ENCODE data around the gene CNTN1. TPM values are rescaled to one million over a fixed set of nuclear protein-coding genes. Genes with fewer than 3 reads are reported as not detected.

Gene CNTN1
- total and polyA plus RNA-seq, 2 of the 13 experiments (the other 11 are each of a cell fraction or from before 2014, with no cell fraction given), result 0.01 to 0.07 TPM

DNA sequence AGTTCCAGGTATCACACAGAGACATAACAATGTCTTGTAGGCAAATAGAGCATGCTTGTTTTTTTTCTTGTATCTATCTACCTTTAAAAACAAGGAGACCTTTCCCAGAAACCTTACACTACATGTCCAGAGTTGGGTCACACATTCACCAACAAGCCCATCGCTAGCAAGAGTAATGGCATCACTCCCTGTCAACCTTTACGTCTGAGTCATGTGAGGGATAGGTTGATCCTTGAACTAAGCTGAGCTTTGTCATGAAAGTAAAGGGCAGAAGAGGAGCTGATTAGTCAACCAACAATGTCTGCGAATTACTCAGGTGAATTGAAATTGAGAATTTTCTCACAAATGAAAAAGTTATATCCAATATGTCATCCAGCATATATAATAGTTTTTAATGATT, 219.4 kb downstream of the CNTN1 start:
- H2AFZ ChIP-seq (ENCODE audit: low read length), result no peak overlapping the region
- H3K9me3 ChIP-seq (ENCODE audit: low read length), result no peaks in the 10 kb centered on the region
- H3K4me1 ChIP-seq (ENCODE audit: insufficient read depth, low read length), result no peaks in the 10 kb centered on the region
- no peak overlapping the region for H3K4me3 ChIP-seq (replicated peaks in 1 of 3; ENCODE audit: insufficient read depth in 1 of 3, low read depth in 2 of 3, low read length in 3 of 3)
- no peaks in the 10 kb centered on the region for H3K79me2 ChIP-seq (ENCODE audit: insufficient read depth, low read length)
- TF ChIP-seq TEAD3 (CRISPR knock-in tag; optimal IDR thresholded peaks at IDR 0.05; ENCODE audit: borderline replicate concordance) (no peak), SATB2 (CRISPR knock-in tag; IDR thresholded peaks at IDR 0.05) (no peak), DMAP1 (CRISPR knock-in tag; IDR thresholded peaks at IDR 0.05) (no peak), ZNF800 (CRISPR knock-in tag; IDR thresholded peaks at IDR 0.05) (no peak), SMYD3 (CRISPR knock-in tag; IDR thresholded peaks at IDR 0.05) (no peak), ZNF333 (CRISPR knock-in tag; IDR thresholded peaks at IDR 0.05; ENCODE audit: borderline replicate concordance) (no peak), ZNF652 (CRISPR knock-in tag; IDR thresholded peaks at IDR 0.05; ENCODE audit: borderline replicate concordance, low read depth) (no peak), ZNF343 (CRISPR knock-in tag; IDR thresholded peaks at IDR 0.05) (no peak), ZBTB1 (CRISPR knock-in tag; IDR thresholded peaks at IDR 0.05; ENCODE audit: borderline replicate concordance) (no peak), ATF7-NPFF (CRISPR knock-in tag; IDR thresholded peaks at IDR 0.05; ENCODE audit: low read depth) (no peak), UBTF (CRISPR knock-in tag; IDR thresholded peaks at IDR 0.05) (no peak)
- TF ChIP-seq, protein P1, sequence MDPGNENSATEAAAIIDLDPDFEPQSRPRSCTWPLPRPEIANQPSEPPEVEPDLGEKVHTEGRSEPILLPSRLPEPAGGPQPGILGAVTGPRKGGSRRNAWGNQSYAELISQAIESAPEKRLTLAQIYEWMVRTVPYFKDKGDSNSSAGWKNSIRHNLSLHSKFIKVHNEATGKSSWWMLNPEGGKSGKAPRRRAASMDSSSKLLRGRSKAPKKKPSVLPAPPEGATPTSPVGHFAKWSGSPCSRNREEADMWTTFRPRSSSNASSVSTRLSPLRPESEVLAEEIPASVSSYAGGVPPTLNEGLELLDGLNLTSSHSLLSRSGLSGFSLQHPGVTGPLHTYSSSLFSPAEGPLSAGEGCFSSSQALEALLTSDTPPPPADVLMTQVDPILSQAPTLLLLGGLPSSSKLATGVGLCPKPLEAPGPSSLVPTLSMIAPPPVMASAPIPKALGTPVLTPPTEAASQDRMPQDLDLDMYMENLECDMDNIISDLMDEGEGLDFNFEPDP (CRISPR knock-in tag; conservative IDR thresholded peaks at IDR 0.05), result no peak
- TF ChIP-seq, protein P2, sequence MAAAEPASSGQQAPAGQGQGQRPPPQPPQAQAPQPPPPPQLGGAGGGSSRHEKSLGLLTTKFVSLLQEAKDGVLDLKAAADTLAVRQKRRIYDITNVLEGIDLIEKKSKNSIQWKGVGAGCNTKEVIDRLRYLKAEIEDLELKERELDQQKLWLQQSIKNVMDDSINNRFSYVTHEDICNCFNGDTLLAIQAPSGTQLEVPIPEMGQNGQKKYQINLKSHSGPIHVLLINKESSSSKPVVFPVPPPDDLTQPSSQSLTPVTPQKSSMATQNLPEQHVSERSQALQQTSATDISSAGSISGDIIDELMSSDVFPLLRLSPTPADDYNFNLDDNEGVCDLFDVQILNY (CRISPR knock-in tag; conservative IDR thresholded peaks at IDR 0.05), result no peak
- TF ChIP-seq, protein P3, sequence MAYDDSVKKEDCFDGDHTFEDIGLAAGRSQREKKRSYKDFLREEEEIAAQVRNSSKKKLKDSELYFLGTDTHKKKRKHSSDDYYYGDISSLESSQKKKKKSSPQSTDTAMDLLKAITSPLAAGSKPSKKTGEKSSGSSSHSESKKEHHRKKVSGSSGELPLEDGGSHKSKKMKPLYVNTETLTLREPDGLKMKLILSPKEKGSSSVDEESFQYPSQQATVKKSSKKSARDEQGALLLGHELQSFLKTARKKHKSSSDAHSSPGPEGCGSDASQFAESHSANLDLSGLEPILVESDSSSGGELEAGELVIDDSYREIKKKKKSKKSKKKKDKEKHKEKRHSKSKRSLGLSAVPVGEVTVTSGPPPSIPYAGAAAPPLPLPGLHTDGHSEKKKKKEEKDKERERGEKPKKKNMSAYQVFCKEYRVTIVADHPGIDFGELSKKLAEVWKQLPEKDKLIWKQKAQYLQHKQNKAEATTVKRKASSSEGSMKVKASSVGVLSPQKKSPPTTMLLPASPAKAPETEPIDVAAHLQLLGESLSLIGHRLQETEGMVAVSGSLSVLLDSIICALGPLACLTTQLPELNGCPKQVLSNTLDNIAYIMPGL (CRISPR knock-in tag; IDR thresholded peaks at IDR 0.05; ENCODE audit: borderline replicate concordance in 1 of 2, low read depth in 1 of 2), result no peak
- TF ChIP-seq, protein P4, sequence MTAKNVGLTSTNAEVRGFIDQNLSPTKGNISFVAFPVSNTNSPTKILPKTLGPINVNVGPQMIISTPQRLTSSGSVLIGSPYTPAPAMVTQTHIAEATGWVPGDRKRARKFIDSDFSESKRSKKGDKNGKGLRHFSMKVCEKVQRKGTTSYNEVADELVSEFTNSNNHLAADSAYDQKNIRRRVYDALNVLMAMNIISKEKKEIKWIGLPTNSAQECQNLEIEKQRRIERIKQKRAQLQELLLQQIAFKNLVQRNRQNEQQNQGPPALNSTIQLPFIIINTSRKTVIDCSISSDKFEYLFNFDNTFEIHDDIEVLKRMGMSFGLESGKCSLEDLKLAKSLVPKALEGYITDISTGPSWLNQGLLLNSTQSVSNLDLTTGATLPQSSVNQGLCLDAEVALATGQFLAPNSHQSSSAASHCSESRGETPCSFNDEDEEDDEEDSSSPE (CRISPR knock-in tag; IDR thresholded peaks at IDR 0.05), result no peak
- ChIA-PET POLR2A (no interaction called here), CTCF (ENCODE audit: low intra/inter-chr PET ratio, low total read pairs) (no interaction called here)
- BruUV-seq (replicated peaks), result no TSS peak
- ATAC-seq (no peak), DNase-seq (ENCODE audit: low spot score) (no peak), FAIRE-seq (no peak)
- no peaks in the 10 kb centered on the region for H3K36me3 ChIP-seq (replicated peaks in 1 of 2; ENCODE audit: control insufficient read depth in 1 of 2, insufficient read depth in 2 of 2, low read length in 2 of 2)
- H3K27me3 ChIP-seq (ENCODE audit: control insufficient read depth in 1 of 2, insufficient read depth in 2 of 2, low read length in 2 of 2), result no peaks in the 10 kb centered on the region
- 5% methylated on average over 3 of the region's 3 CpGs for WGBS (ENCODE audit: low lambda C conversion rate)
- no peak overlapping the region for H3K9ac ChIP-seq (ENCODE audit: insufficient read depth, low read depth, low read length)
- H3K27ac ChIP-seq (ENCODE audit: extremely low read length, insufficient read depth, low read length), result no peak overlapping the region
- no peak overlapping the region for H3K4me2 ChIP-seq (ENCODE audit: low read depth, low read length)
- H4K20me1 ChIP-seq (ENCODE audit: insufficient read depth, low read length), result no peaks in the 10 kb centered on the region
- intact Hi-C loops (cut with micrococcal nuclease; ENCODE audit: unreplicated experiment), result no loop called here
- in situ Hi-C loops (cut with HindIII; ENCODE audit: extremely low pct_ligation_motif_present, low pct_unique_long_range_greater_than_20kb), result no loop called here

All from HepG2 (cell line).